ENCODE data around the gene ALDH5A1. TPM values are rescaled to one million over a fixed set of nuclear protein-coding genes. Genes with fewer than 3 reads are reported as not detected.
A peak's percentile ranks its signal among the peaks of the same experiment; 100 is the strongest.

The ALDH5A1 gene
- total and polyA plus RNA-seq, 2 of the 13 experiments (the other 11 are each of a cell fraction or from before 2014, with no cell fraction given) = 12.8 to 32.5 TPM

GRCh38 chr6:24504649-24505586 lies 10.1 kb downstream of the ALDH5A1 start (continued):
- TF ChIP-seq ZNF639 (CRISPR knock-in tag; conservative IDR thresholded peaks at IDR 0.05) (peak; percentile 24; the same call in 1 of the 2 replicates), KAT2B (IDR thresholded peaks at IDR 0.05; ENCODE audit: borderline replicate concordance, low read depth, low read length) (no peak), ZMAT3 (CRISPR knock-in tag; conservative IDR thresholded peaks at IDR 0.05) (no peak), ZNF367 (CRISPR knock-in tag; IDR thresholded peaks at IDR 0.05; ENCODE audit: borderline replicate concordance) (no peak), ZNF609 (CRISPR knock-in tag; IDR thresholded peaks at IDR 0.05; ENCODE audit: borderline replicate concordance) (peak; percentile 38; the same call in 1 of the 2 replicates), GMEB2 (CRISPR knock-in tag; IDR thresholded peaks at IDR 0.05; ENCODE audit: low read depth) (no peak), ZNF501 (CRISPR knock-in tag; IDR thresholded peaks at IDR 0.05) (peak; percentile 70; the same call in 1 of the 2 replicates), HBP1 (CRISPR knock-in tag; IDR thresholded peaks at IDR 0.05; ENCODE audit: low read depth) (peak; percentile 22; the same call in 1 of the 2 replicates), ZNF709 (CRISPR knock-in tag; IDR thresholded peaks at IDR 0.05) (0 out of 2 replicates have a peak, but pooled peaks have one; percentile 55), EEA1 (CRISPR knock-in tag; IDR thresholded peaks at IDR 0.05; ENCODE audit: borderline replicate concordance) (no peak), SNRNP70 (IDR thresholded peaks at IDR 0.05; ENCODE audit: low read depth, low read length) (no peak), FOXA3 (CRISPR knock-in tag; IDR thresholded peaks at IDR 0.05) (peak; percentile 64), SALL1 (CRISPR knock-in tag; IDR thresholded peaks at IDR 0.05) (peak; percentile 97), HIVEP1 (CRISPR knock-in tag; IDR thresholded peaks at IDR 0.05) (0 out of 2 replicates have a peak, but pooled peaks have one; percentile 29), ZNF296 (CRISPR knock-in tag; conservative IDR thresholded peaks at IDR 0.05) (no peak), ZNF605 (CRISPR knock-in tag; IDR thresholded peaks at IDR 0.05) (peak; percentile 71; the same call in 1 of the 2 replicates), FOSL2 (CRISPR knock-in tag; IDR thresholded peaks at IDR 0.05) (peak; percentile 56), ZNF354B (CRISPR knock-in tag; IDR thresholded peaks at IDR 0.05) (no peak)

All from HepG2 (cell line).